Dermis lymphatic vessel endothelial cell (primary cell): ENCODE data around the gene ARSB. TPM values are rescaled to one million over a fixed set of nuclear protein-coding genes. Genes with fewer than 3 reads are reported as not detected.

Source experiments
- total RNA-seq: library from RNA; depleted of rRNA; stranded (reverse); fragments of >200 nt; gene quantifications from 2 replicates; pipeline ENCODE4 v1.2.1, GENCODE V29; 2014

The ARSB gene
- total RNA-seq: 9.5 and 13.9 TPM in 2 replicates

DNA sequence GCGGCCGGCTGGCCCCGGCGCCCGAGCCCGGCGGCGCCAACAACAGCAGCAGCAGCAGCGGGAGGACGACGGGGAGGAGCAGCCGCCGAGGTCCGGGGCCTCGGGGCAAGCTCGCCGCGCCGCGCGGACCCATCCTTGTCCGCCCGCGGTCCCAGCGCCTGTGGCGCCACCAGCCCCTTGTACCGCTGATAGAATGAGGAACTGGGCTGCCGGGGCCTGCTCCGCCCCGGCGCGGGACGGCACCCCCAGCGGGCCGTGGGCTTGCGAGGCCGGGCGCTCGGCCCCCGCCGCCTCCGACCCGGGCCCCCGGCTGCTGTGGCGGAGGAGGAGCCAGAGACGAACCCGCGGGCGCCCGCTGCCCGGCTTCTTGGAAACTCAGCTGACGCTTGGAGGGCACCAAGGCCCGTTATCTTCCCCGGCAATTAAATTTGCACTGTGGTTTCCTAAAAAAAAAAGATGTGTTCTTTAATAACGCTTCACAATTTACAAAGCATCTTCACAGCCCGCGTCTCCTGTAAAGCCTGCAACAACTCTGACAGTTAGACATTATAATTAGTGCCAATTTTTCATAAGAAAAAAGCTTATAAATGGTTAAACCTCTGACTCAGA lies at the start of gene ARSB:
TSS of gene ARSB (minus strand) at position 195 of the 609 bp plus-strand sequence. CDS start at position 133, 62 bp downstream.

Other genes with a start within 250 kb of the ARSB start
- 0.26 and 0.43 TPM in 2 replicates for gene DMGDH, start 84.4 kb upstream of the ARSB start, total RNA-seq
- gene BHMT2, start 84.5 kb upstream of the ARSB start, total RNA-seq: 0.86 and 2.7 TPM in 2 replicates
- not detected in 2 replicates for gene BHMT, start 126.5 kb upstream of the ARSB start, total RNA-seq